22Rv1 (cell line): ENCODE measurements around the gene SARS1.

Experiments used
- H3K27ac ChIP-seq: fragments of 450-650 bp; 2 replicates; pipeline ENCODE4 v1.5.1; 2017
- CTCF ChIP-seq: fragments of 450-650 bp; IDR thresholded peaks from 2 replicates; pipeline ENCODE4 v1.5.1; 2017; ENCODE audit warnings: mild to moderate bottlenecking
- ZFX ChIP-seq: fragments of 450-650 bp; IDR thresholded peaks from 2 replicates; pipeline ENCODE4 v1.6.1; 2017; ENCODE audit warnings: antibody characterized with exemption, borderline replicate concordance

SARS1 gene

GRCh38 chr1:109255678-109256077, 42.0 kb downstream of the SARS1 start:
- TF ChIP-seq CTCF: no peak
- TF ChIP-seq ZFX: no peak
- H3K27ac ChIP-seq: no peak overlapping the region

- TF ChIP-seq CTCF (no peak), ZFX (no peak)
- H3K27ac ChIP-seq: no peak overlapping the region
These were observed 42.4 kb downstream of the SARS1 start for GRCh38 chr1:109256085-109256484.

GRCh38 chr1:109256971-109257681, 43.4 kb downstream of the SARS1 start:
- TF ChIP-seq ZFX (no peak), CTCF (no peak)
- no peak overlapping the region for H3K27ac ChIP-seq

- no peak overlapping the region for H3K27ac ChIP-seq
- TF ChIP-seq ZFX (no peak), CTCF (no peak)
These were observed 44.1 kb downstream of the SARS1 start for GRCh38 chr1:109257682-109258421.

- no peak for TF ChIP-seq CTCF
- H3K27ac ChIP-seq: no peak overlapping the region
These were observed 45.1 kb downstream of the SARS1 start for GRCh38 chr1:109258481-109259466.

- H3K27ac ChIP-seq: no peak overlapping the region
- no peak for TF ChIP-seq CTCF
- no peak for TF ChIP-seq ZFX
These were observed 46.2 kb downstream of the SARS1 start for GRCh38 chr1:109259674-109260557.
